ENCODE measurements around the gene DCN.

DCN gene

DNA sequence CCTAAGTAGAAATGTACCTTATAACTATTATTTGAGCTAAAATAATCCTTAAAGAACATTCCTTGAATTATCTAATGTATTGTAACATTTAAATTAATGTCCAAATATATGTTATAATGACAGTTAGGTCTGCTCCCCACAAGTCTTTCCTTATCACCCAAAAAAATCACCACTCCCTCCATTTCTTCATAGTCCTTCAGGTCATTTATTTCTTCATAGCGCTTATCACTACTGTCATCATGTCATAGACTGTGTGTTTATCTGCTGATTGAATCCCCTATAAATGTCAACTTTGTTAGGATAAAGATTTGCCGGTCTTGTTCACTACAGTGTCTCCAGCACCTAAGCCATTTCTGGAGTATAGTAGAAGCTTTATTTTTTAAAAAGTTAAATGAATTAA lies 83.3 kb downstream of the DCN start:
- FAIRE-seq: no peak

DNA sequence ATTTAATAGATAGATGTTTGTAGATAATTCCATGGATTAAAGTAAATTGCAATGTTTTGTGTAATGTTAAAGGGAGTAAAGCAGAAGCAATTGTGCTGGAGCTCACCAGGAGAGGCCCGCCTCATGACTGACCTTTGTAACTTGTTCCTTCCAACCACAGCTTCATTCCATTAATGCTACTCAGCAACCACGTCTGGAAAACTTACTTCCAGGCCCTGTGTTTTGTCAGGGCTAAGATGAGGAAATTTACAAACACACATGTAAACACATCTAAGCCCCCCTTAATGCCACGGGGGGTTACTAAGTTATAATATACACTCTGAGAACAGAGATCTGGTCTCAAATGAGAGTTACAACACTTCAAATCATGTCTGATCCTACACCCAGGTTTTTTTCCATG lies 83.7 kb downstream of the DCN start:
- peak; percentile 86 for FAIRE-seq

DNA sequence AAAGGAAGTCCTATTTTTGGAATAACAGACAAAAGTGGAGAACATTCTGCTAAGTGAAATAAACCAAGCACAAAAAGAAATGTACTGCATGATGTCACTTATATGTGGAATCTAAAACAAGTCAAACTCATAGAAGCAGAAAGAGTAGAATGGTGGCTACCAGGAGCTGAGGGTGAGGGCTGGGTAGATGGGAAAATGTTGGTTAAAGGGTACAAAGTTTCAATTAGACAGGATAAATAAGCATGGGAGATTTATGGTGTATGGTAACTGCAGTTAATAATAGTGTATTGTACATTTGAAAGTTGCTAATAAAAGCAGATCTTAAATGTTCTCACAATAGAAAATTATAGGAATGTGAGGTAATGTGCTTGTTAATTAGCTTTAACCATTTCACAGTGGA lies 84.2 kb downstream of the DCN start:
- FAIRE-seq: no peak

DNA sequence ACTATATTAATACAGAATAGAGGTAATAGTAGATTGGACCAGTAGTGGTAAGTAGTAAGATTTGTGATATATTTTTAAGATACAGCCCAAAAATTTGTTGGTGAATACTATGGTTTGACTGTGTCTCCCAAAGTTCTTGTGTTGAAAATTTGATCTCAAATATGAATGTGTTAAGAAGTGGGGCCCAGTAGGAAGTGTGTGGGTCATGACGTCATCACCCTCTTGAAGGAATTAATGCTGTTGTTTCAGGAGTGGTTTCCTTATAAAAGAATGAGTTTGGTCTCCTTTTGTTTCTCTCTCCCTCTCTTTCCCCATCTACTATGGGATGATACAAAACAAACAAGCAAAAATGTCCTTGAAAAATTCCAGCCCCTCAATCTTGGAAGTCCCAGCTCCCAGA lies 87.7 kb downstream of the DCN start:
- FAIRE-seq: no peak

DNA sequence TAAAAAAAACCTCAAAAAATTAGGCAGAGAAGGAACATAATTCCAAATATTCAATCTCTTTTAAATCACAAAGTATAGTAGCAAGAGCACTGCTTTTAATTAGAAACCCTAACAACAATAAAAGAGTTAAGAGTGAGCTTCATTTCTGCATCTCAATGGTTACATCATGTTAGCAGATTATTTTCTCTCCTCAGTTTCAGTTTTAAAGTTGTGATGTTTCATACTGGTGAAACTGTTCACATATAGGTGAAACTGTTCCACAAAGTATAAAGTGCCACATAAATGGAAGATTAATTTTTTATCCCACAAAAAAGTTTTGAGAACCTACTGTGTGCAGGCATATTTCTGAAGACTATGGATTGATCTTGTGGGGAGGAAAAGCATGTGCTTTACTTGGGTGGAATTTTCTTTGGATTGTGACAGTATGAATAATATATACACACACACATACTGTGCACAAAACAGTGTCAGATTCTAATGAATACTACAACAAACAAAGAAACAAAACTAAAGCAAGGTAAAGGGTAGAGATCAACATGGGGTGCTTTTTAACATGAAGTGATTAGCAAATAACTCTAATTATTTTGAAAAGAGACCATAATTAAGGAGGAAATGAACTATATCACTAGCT lies 88.5 kb downstream of the DCN start:
- peak; percentile 78 for FAIRE-seq

DNA sequence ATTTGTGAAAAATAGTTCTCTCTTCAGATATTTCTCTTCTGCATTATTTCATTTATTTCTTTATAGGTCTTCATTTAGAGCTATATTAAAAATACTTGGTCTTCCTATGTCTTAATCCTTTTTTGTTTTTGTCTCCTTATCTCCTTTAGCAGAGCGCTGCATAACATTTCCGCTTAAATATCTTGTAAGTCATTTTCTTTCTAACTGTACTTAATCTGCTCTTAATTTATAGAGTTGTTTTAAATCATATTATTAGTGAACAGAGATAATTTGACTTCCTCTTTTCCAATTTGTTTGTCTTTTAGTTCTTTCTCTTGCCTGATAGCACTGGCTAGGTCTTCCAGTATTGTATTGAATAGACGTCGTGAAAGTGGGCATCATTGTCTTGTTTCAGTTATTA lies 89.3 kb downstream of the DCN start:
- no peak for FAIRE-seq

DNA sequence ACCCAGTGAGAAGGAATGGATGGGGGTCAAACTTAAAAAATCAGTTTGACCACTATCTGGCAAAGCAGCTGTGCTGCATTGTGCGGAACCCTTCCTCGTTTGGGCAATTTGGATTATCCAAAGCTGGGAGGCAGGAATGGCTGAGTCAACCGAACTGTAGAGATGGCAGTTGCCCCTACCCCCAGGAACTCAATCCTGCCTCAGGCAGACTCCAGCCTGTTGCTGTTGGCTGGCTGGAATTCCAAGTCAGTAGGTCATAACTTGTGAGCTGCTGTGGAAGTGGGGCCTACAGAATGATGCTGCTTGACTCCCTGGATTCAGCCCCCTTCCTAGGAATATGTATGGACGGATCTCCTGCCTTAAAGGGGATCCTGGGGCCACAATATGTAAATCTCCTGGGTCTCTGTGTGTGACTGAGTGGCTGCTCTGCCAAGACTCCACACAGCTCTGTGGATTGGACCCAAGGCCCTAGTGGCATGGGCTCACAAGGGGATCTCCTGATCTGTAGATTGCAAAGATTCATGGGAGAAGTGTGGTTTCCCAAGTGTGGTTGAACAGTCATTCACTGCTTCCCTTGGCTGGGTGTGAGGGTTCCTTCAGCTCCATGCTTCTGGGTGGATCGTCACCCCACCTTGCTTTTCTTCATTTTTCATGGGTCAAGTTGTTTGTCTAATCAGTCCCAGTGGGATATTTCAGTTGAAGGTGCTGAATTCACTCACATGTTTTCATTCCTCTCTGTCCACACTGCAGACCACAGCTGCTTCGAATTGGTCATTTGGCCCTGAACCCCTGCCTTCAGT lies 90.5 kb downstream of the DCN start:
- FAIRE-seq: no peak

All from endometrium (tissue), 2 donors.